ENCODE measurements around the gene ITGA8.
"Not testable (repeated sequence)": the region's sequence is repeated elsewhere in the genome, so short reads cannot be mapped to it uniquely, and the experiment has no call there.

The ITGA8 gene

DNA sequence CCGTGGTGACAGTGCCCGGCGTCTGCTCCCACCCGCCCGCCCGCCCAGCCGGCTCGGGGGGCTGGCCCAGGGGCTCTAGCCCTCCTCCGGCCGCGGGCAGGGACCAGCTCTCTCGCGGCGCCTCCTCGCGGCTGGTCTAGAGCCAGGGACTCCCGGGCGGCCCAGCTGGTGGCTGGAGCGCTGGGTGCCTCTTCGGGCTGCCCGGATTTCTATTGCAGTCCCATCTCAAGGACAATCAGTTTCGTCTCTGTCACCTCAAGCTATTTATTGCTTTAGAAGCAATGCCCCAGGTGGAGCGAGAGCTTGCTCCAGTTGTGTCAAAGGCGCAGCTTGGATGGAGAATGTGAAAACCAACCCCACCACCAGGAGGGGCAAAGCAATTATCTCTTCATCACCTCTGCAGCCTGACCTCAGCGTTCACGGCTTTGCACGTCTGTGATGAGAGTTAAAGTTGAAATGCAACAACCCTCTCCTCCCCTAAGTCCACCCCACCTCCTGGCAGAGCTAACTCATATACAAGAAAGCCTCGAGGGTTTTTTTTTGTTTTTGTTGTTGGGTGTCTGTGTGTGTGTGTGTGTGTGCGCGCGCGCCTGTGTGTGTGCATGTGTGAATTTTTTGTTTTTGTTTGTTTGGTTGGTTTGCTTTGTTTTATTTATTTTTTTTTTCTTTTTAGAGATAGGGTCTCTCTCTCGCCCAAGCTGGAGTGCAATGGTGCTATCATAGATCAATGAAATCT lies at the start of gene ITGA8:
Gene ITGA8 (minus strand): TSS at position 24 of the 736 bp plus-strand sequence. CDS start 151 bp downstream, outside the sequence.
- DNase-seq, result no peak

DNA sequence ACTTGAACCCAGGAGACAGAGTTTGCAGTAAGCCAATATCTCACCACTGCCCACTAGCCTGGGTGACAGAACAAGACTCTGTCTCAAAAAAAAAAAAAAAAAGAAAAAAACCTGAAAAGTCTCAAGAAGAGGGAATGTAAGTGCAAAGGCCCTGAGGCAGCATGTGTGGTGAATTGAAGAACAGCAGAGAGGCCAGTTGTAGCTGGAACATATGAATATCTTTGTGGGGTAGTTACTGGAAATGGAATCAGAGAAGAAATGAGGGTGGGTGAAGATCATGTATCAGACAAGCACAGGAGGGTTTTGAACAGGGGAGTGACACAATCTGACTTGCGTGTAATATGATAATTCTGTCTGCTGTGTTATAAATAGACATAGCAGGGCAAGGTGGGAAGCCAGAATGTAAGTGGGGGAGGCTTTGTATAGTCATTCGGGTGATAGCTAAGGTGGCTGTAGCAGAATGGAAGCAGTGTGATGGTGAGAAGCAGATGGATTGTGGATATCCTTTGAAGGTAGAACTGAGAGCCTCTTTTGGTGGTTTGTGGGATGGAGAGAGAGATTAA lies 45.3 kb upstream of the ITGA8 start:
- no peak for DNase-seq

- no peak for DNase-seq
Measured at GRCh38 chr10:15763006-15763405, 43.3 kb upstream of the ITGA8 start.

DNA sequence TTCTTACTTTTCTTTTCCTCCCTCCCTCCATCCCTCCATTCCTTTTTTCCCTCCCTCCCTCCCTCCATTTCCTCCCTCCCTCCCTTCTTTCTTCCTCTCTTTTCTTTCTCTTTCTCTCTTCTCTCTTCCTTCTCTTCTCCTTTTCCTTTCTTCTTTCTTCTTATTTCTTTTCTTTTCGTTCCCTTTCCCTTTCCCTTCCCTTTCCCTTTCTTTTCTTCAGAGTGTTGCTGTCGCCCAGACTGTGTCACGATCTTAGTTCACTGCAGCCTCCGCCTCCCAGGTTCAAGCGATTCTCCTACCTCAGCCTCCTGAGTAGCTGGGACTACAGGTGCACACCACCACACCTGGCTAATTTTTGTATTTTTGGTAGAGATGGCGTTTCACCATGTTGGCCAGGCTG lies 42.5 kb upstream of the ITGA8 start:
- DNase-seq, result not testable (repeated sequence)

DNA sequence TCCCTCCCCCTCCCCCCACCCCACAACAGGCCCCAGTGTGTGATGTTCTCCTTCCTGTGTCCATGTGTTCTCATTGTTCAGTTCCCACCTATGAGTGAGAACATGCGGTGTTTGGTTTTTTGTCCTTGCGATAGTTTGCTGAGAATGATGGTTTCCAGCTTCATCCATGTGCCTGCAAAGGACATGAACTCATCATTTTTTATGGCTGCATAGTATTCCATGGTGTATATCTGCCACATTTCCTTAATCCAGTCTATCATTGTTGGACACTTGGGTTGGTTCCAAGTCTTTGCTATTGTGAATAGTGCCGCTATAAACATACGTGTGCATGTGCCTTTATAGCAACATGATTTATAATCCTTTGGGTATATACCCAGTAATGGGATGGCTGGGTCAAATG lies 41.5 kb upstream of the ITGA8 start:
- DNase-seq, result not testable (repeated sequence)

DNA sequence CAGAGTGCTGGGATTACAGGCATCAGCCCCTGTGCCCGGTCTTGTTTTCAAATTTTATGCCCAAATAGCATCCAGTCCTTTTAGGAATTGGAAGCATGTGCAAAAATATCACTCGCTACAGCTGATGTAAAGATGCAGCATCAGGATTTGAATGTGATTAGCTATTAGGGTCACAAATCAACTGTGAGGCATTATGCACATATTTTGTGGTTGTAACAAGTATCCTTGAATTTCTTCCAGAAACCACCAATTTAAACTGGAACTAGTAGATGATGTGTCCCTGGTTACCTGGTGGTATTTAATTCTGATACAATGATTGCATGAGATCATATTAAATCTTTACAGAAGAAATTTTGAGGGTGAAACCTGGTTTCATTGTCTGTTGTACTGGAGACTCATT lies 41.0 kb upstream of the ITGA8 start:
- DNase-seq, result no peak

DNA sequence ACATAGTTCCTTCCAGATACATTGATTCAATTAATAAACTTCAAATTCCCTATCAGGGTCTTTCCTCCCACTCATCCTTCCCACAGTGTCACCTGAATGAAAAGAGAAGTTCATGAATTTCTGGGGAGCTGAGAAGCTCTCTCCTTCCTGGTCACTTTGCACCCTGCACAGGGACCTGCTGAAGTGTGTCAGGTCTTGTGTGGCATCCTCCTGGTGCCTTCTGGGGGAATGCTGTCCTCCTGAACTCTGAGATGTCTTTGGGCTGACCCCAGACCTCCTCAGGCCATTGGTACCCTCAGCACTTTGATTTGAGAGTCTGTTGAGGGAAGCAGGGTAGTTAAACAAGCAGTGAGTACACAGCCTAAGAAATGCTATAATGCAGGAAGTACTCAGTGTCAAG lies 39.5 kb upstream of the ITGA8 start:
- DNase-seq, result no peak

DNA sequence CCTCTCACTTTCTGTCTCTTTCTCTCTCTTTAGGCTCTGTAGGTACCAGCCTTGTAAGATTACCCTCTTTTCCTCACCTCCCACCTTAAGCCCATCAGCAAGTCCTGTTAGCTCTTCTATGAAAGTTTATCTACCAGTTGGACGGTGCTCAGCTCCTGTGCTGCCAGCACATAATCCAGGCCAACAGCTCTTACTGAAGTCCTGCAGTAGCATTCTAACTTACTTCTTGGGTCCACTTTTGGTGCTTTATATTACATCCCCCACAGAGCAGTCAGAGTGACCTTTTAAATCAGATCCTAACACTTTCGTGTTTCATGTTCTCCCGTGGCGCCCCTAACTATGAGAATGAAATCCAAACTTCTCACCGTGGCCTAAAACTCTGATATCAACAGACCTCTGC lies 38.9 kb upstream of the ITGA8 start:
- DNase-seq, result no peak

DNA sequence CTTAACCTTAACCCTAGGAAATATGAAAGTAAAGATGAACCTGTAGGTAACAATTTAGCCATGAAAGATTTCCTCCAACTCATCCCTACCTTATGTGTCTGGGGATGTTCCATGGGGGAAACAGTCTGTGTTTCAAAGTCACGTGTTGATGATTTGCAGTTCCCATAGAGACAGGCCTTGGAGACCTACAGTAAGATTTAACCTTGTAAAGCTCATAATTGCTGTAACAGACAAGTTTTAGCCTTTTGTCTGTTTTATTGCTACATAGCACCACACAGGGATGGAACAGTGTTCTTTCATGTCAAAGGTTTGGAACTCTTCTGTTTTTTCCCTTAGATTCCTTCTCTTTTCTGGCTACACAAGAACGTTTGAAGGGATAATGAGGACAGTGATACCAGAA lies 35.2 kb upstream of the ITGA8 start:
- no peak for DNase-seq

GRCh38 chr10:15751046-15751445 lies 31.3 kb upstream of the ITGA8 start:
- DNase-seq, result no peak

GRCh38 chr10:15748126-15748525 lies 28.4 kb upstream of the ITGA8 start:
- DNase-seq, result no peak

DNA sequence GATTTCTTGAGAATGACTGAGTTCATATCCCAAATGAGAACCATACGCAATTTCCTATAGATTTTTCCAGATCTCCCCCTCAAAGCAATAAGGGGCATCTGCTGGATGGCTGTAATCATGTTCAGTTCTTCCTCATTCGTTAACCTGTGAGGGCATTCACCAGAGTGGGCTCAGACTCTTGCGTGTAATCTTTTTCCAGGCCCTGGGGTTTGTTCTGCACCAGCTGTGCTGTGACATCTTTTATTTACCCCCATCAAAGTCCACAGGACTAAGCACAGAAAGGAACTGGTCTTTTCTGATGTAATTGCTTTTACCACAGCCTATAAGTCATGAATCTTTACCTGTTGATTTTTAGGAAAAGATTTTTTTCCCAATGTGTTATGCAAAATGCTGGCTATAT lies 27.9 kb upstream of the ITGA8 start:
- DNase-seq, result no peak

DNA sequence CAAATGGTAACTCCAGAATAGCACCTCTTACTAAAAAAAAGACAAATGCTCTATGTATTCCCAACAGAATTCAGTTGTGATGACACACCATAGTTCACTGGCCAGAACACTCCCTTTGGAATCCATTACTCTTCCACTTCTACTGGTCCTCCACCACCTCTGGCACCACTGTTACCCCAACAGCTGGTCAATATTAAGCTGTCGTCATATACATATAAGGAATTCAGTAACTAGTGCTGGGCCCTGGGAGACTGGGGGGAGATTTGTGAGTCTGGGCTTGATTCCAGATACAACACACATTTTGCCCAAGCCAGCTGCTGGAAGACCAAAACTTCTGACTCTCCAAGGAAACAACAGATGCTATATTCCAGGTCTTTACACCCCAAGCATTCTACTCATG lies 26.0 kb upstream of the ITGA8 start:
- DNase-seq, result no peak

- DNase-seq, result no peak
Measured at GRCh38 chr10:15744217-15744865, 24.6 kb upstream of the ITGA8 start.

DNA sequence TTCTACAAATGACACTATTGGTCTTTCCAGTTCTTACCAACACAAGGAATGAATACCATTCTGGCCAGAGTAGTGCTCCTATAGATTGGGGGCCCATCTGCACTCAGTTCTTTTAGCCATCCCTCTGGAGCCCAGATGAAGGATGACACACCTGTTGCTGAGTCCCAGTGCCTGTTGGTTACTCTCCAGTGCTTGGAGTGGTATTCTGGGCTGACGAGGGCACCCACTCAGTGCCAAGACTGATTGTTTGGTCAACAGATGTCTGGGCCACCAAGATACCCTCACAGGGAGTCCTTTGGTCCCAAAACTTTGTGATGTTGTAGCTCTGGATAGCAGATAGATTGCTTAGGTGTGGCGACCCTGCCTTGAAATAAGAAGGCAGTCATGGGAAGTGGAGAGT lies 23.7 kb upstream of the ITGA8 start:
- no peak for DNase-seq

DNA sequence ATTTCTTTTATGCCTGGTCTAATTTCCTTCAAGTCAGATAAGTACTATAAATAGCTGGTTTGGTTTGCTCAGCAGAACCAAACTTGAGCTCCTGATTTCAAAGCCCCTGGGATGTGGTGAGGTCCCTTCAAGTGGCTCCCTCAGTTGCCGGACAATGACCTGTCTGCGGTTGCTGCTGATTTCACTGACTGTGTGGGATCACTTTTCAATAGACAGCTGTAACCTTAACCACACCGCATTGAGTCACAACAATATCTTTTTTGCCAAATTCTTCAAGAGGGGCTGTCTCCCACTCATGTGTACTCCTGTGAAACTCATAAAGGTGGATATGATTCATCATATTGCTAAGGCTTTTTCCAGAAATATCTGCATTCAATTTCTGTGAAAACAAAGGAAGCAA lies 23.1 kb upstream of the ITGA8 start:
- no peak for DNase-seq

GRCh38 chr10:15742102-15742501 lies 22.4 kb upstream of the ITGA8 start:
- DNase-seq, result no peak

GRCh38 chr10:15741581-15741980 lies 21.9 kb upstream of the ITGA8 start:
- DNase-seq, result no peak

GRCh38 chr10:15740261-15740660 lies 20.5 kb upstream of the ITGA8 start:
- DNase-seq, result no peak

- no peak for DNase-seq
Measured at GRCh38 chr10:15739254-15739970, 19.7 kb upstream of the ITGA8 start.

GRCh38 chr10:15738270-15738925 lies 18.7 kb upstream of the ITGA8 start:
- DNase-seq, result no peak

DNA sequence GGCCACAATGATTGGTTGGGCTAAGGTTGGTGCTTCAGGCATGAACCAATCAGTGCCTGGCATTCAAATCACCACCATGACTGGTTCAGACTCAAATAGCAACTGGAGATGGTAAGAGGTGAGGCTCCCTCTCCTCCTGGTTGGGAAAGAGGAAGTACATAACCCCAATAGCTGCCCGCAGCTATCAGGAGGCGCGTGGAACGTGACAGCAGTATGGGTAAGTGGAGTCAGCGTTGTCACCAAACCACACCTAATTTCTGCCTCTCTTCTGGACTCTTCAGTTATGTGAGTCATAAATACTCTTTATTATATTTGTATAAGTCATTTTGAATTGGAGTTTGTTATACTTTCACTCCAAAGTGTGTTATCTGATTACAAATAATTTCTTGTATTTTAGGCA lies 17.9 kb upstream of the ITGA8 start:
- DNase-seq, result no peak

- DNase-seq, result no peak
Measured at GRCh38 chr10:15735763-15736162, 16.0 kb upstream of the ITGA8 start.

Data from NCI-H226 (cell line).